Stimulated activated CD8-positive, alpha-beta memory T cell treated with anti-CD3 and anti-CD28 coated beads, Interleukin-7, amount 100 ng/mL, for 48 hours (primary cell): ENCODE results near the gene CNOT6L.
"Not testable (repeated sequence)": the region's sequence is repeated elsewhere in the genome, so short reads cannot be mapped to it uniquely, and the experiment has no call there.

Source experiments
- DNase-seq, 2 donors: peaks; one replicate each; pipeline ENCODE4 v3.0.0-alpha.2; 2020; ENCODE audit warnings: low read depth in 1 of 2; ENCODE audit errors: extremely low read depth in 1 of 2

CNOT6L gene

GRCh38 chr4:77783895-77784294 is 35.3 kb downstream of the CNOT6L start:
- DNase-seq = no peak

- no peak for DNase-seq
Measured at GRCh38 chr4:77782102-77782835, 36.9 kb downstream of the CNOT6L start.

- not testable (repeated sequence) for DNase-seq
Measured at GRCh38 chr4:77780762-77781161, 38.4 kb downstream of the CNOT6L start.

GRCh38 chr4:77777135-77777807 is 41.9 kb downstream of the CNOT6L start:
- no peak for DNase-seq

- no peak for DNase-seq
Measured at GRCh38 chr4:77776182-77777134, 42.7 kb downstream of the CNOT6L start.

- DNase-seq = no peak
Measured at GRCh38 chr4:77773101-77773500, 46.1 kb downstream of the CNOT6L start.

- DNase-seq = no peak
Measured at GRCh38 chr4:77771566-77771965, 47.6 kb downstream of the CNOT6L start.

GRCh38 chr4:77765720-77766119 is 53.4 kb downstream of the CNOT6L start:
- DNase-seq = no peak

GRCh38 chr4:77762531-77762930 is 56.6 kb downstream of the CNOT6L start:
- DNase-seq = no peak

- DNase-seq = no peak
Measured at GRCh38 chr4:77761595-77761994, 57.6 kb downstream of the CNOT6L start.

- DNase-seq = no peak
Measured at GRCh38 chr4:77758804-77759203, 60.4 kb downstream of the CNOT6L start.

GRCh38 chr4:77751764-77752163 is 67.4 kb downstream of the CNOT6L start:
- DNase-seq = no peak

- no peak for DNase-seq
Measured at GRCh38 chr4:77745792-77746191, 73.4 kb downstream of the CNOT6L start.

GRCh38 chr4:77742054-77742453 is 77.1 kb downstream of the CNOT6L start:
- DNase-seq = no peak

GRCh38 chr4:77740480-77740879 is 78.7 kb downstream of the CNOT6L start:
- DNase-seq = no peak

- peak; percentile 7 to 14 for DNase-seq
Measured at GRCh38 chr4:77734928-77735327, 84.2 kb downstream of the CNOT6L start.

GRCh38 chr4:77731656-77732055 is 87.5 kb downstream of the CNOT6L start:
- DNase-seq = no peak

GRCh38 chr4:77728420-77728819 is 90.7 kb downstream of the CNOT6L start:
- DNase-seq = no peak

- DNase-seq = no peak
Measured at GRCh38 chr4:77721073-77721472, 98.1 kb downstream of the CNOT6L start.

- DNase-seq = not testable (repeated sequence)
Measured at GRCh38 chr4:77718500-77718899, 100.7 kb downstream of the CNOT6L start.
